ENCODE data around the gene TEDC1. TPM values are rescaled to one million over a fixed set of nuclear protein-coding genes. Genes with fewer than 3 reads are reported as not detected.
A peak's percentile ranks its signal among the peaks of the same experiment; 100 is the strongest.

TEDC1 gene
- total RNA-seq, 4 donors from 2014 or later, result 2.8 to 16.9 (median 5.4) TPM

- WGBS, 2 donors, result 0 to 1% methylated on average over 3 to 29 of the region's 48 CpGs
- TF ChIP-seq CTCF (IDR thresholded peaks at IDR 0.05) (no peak), POLR2A (IDR thresholded peaks at IDR 0.05) (no peak)
- peak in 1 of 2 donors; percentile 95 for DNase-seq (ENCODE audit: low spot score in 2 of 2)
- H3K4me3 ChIP-seq (ENCODE audit: low read depth, poor library complexity, severe bottlenecking), result peak overlapping the region; percentile 51
- intact Hi-C loops (cut with DNase I; ENCODE audit: low total_unique reads), result no loop called here
These were observed 3.5 kb upstream of the TEDC1 start for GRCh38 chr14:105487449-105487985.

- peak overlapping the region; percentile 51 for H3K4me3 ChIP-seq (ENCODE audit: low read depth, poor library complexity, severe bottlenecking)
- intact Hi-C loops (cut with DNase I; ENCODE audit: low total_unique reads), result no loop called here
- peak; percentile 39 to 87 for DNase-seq (ENCODE audit: low spot score in 2 of 2)
- TF ChIP-seq CTCF (IDR thresholded peaks at IDR 0.05) (no peak), POLR2A (IDR thresholded peaks at IDR 0.05) (no peak)
- 10 to 21% methylated on average over 21 to 22 of the region's 26 CpGs for WGBS, 2 donors
These were observed 2.9 kb upstream of the TEDC1 start for GRCh38 chr14:105487986-105488777.

- 17 to 19% methylated on average over 13 to 19 of the region's 20 CpGs for WGBS, 2 donors
- H3K4me3 ChIP-seq (ENCODE audit: low read depth, poor library complexity, severe bottlenecking), result no peak overlapping the region
- TF ChIP-seq CTCF (IDR thresholded peaks at IDR 0.05) (no peak), POLR2A (IDR thresholded peaks at IDR 0.05) (no peak)
- DNase-seq (ENCODE audit: low spot score in 2 of 2), result peak; percentile 42 to 88
- intact Hi-C loops (cut with DNase I; ENCODE audit: low total_unique reads), result no loop called here
These were observed 2.1 kb upstream of the TEDC1 start for GRCh38 chr14:105488781-105489541.

- 1 to 2% methylated on average over 40 to 42 of the region's 44 CpGs for WGBS, 2 donors
- intact Hi-C loops (cut with DNase I; ENCODE audit: low total_unique reads), result loop anchor here (10.0 kb wide), 1 partner anchor 115 kb away; no protein-coding TSS in a partner anchor
- DNase-seq (ENCODE audit: low spot score in 2 of 2), result peak; percentile 92 to 98
- H3K4me3 ChIP-seq (ENCODE audit: low read depth, poor library complexity, severe bottlenecking), result no peak overlapping the region
- TF ChIP-seq POLR2A (IDR thresholded peaks at IDR 0.05), result no peak
- TF ChIP-seq CTCF (IDR thresholded peaks at IDR 0.05), result peak in 1 of 3 donors; percentile 80
These were observed 1.3 kb upstream of the TEDC1 start for GRCh38 chr14:105489542-105490266.

- H3K4me3 ChIP-seq (ENCODE audit: low read depth, poor library complexity, severe bottlenecking), result peak overlapping the region; percentile 28
- 0% methylated on average over 1 to 32 of the region's 33 CpGs for WGBS, 2 donors
- no peak for TF ChIP-seq CTCF (IDR thresholded peaks at IDR 0.05)
- no peak for TF ChIP-seq POLR2A (IDR thresholded peaks at IDR 0.05)
- intact Hi-C loops (cut with DNase I; ENCODE audit: low total_unique reads), result loop anchor here (10.0 kb wide), 1 partner anchor 115 kb away; no protein-coding TSS in a partner anchor
- peak; percentile 45 to 93 for DNase-seq (ENCODE audit: low spot score in 2 of 2)
These were observed 827 bp upstream of the TEDC1 start for GRCh38 chr14:105490267-105490571.

Data from lower leg skin (tissue), 4 donors.